Skeletal muscle satellite cell (primary cell): ENCODE data around the gene C3orf20.

Experiments
- H3K27me3 ChIP-seq: 2 replicates; pipeline ENCODE4 v1.7.0; 2013; ENCODE audit warnings: low read length; ENCODE audit not compliant: control insufficient read depth, insufficient read depth
- H3K36me3 ChIP-seq: 2 replicates; pipeline ENCODE4 v1.7.0; 2013; ENCODE audit warnings: mild to moderate bottlenecking, control low read depth, low read length; ENCODE audit not compliant: insufficient read depth
- H3K4me1 ChIP-seq: 2 replicates; pipeline ENCODE4 v1.7.0; 2013; ENCODE audit warnings: low read length; ENCODE audit not compliant: control insufficient read depth, insufficient read depth
- H3K4me2 ChIP-seq: 2 replicates; pipeline ENCODE4 v1.7.0; 2013; ENCODE audit warnings: mild to moderate bottlenecking, low read length
- H3K4me3 ChIP-seq: 2 replicates; pipeline ENCODE4 v1.7.0; 2013; ENCODE audit warnings: low read length
- H3K9ac ChIP-seq: 2 replicates; pipeline ENCODE4 v1.7.0; 2013; ENCODE audit warnings: mild to moderate bottlenecking, low read depth, low read length, moderate library complexity
- H3K9me3 ChIP-seq: replicated peaks from 2 replicates; pipeline ENCODE4 v1.7.0; 2013; ENCODE audit warnings: mild to moderate bottlenecking, control low read depth, low read length

C3orf20 gene

GRCh38 chr3:14784087-14784681 is 109.2 kb downstream of the C3orf20 start:
- H3K4me3 ChIP-seq, result no peak overlapping the region
- no peaks in the 10 kb centered on the region for H3K9me3 ChIP-seq
- no peaks in the 10 kb centered on the region for H3K4me1 ChIP-seq
- H3K36me3 ChIP-seq, result no peaks in the 10 kb centered on the region
- no peaks in the 10 kb centered on the region for H3K27me3 ChIP-seq
- H3K4me2 ChIP-seq, result no peak overlapping the region
- H3K9ac ChIP-seq, result no peak overlapping the region

DNA sequence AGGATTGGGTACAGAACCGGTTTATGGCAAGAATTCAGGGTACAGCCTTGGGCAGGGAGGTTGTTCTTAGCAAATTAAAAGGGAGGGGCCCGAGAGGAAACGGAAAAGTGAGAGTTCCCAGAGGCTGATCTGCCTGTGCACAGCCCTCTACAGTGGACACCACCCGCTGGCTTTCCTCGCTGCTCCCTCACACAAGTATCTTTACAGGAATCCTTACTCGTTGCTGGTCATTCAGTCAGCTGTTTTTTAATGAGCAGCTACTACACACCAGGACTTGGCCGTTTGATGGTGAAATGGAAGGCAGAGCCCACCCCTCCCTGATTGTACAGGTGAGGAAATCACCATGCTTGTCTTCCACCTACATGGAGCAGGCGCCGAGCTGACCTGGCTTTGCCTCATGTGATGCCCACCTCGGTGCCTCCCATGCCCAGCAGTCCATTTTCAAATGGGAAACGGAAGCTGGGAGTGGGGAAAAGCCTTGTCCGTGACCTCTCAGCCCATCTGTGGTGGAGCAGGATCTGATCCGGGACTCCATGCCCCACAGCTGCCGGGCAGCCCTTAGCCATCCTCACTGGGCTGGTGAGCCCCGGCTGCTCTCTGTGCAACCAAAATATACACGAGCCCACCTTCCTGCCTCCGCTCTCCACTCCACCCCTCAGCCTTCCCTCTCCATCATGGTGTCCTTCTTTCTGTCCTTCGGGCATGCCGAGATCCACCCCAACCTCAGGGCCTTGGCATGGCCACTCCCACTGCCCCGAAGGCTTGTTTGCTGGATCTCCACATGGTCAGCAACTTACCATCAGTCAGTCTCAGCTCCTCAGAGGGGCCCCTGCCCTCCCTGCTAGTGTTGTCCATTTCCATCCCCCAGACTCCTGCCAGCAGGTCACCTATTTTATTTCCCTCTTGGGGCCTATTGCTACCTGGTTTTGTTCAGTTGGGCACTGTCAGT is 110.5 kb downstream of the C3orf20 start:
- H3K9me3 ChIP-seq, result no peaks in the 10 kb centered on the region
- no peaks in the 10 kb centered on the region for H3K36me3 ChIP-seq
- no peaks in the 10 kb centered on the region for H3K27me3 ChIP-seq
- no peaks in the 10 kb centered on the region for H3K4me1 ChIP-seq
- no peak overlapping the region for H3K4me2 ChIP-seq
- H3K9ac ChIP-seq, result no peak overlapping the region
- H3K4me3 ChIP-seq, result no peak overlapping the region

GRCh38 chr3:14786369-14786768 is 111.4 kb downstream of the C3orf20 start:
- Histone ChIP-seq H3K36me3 (no peaks in the 10 kb centered on the region), H3K9ac (no peak overlapping the region), H3K9me3 (no peaks in the 10 kb centered on the region), H3K4me1 (no peaks in the 10 kb centered on the region), H3K27me3 (no peaks in the 10 kb centered on the region), H3K4me2 (no peak overlapping the region), H3K4me3 (no peak overlapping the region)

GRCh38 chr3:14787630-14788029 is 112.7 kb downstream of the C3orf20 start:
- no peaks in the 10 kb centered on the region for H3K4me1 ChIP-seq
- no peaks in the 10 kb centered on the region for H3K27me3 ChIP-seq
- H3K36me3 ChIP-seq, result no peaks in the 10 kb centered on the region
- no peak overlapping the region for H3K4me3 ChIP-seq
- H3K9ac ChIP-seq, result no peak overlapping the region
- no peaks in the 10 kb centered on the region for H3K9me3 ChIP-seq
- H3K4me2 ChIP-seq, result no peak overlapping the region

DNA sequence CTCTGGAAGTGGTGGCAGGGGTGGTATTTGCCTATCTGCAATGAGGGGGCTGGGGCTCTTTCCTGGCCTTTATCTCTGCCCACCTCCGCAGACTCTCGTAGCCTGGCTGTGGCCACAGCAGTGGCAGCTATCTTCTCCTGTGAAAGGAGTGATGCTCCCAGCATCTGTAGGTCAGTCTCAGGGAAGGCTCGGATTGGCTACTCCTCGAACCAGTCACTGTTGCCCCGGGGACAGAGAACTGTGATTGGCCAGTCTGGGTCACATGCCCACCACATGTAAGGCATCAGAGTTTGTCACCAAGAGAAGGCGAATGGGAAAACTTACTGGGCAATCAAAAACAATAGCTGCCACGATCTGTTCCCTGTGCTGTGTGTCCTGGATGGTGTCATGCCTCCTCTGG is 113.7 kb downstream of the C3orf20 start:
- Histone ChIP-seq H3K9ac (no peak overlapping the region), H3K4me2 (no peak overlapping the region), H3K9me3 (no peaks in the 10 kb centered on the region), H3K4me3 (no peak overlapping the region), H3K36me3 (no peaks in the 10 kb centered on the region), H3K4me1 (no peaks in the 10 kb centered on the region), H3K27me3 (no peaks in the 10 kb centered on the region)

- no peaks in the 10 kb centered on the region for H3K27me3 ChIP-seq
- H3K4me1 ChIP-seq, result no peaks in the 10 kb centered on the region
- no peak overlapping the region for H3K4me2 ChIP-seq
- H3K36me3 ChIP-seq, result no peaks in the 10 kb centered on the region
- no peak overlapping the region for H3K4me3 ChIP-seq
- H3K9ac ChIP-seq, result no peak overlapping the region
- H3K9me3 ChIP-seq, result no peaks in the 10 kb centered on the region
Observed at GRCh38 chr3:14789221-14789620, 114.3 kb downstream of the C3orf20 start.

DNA sequence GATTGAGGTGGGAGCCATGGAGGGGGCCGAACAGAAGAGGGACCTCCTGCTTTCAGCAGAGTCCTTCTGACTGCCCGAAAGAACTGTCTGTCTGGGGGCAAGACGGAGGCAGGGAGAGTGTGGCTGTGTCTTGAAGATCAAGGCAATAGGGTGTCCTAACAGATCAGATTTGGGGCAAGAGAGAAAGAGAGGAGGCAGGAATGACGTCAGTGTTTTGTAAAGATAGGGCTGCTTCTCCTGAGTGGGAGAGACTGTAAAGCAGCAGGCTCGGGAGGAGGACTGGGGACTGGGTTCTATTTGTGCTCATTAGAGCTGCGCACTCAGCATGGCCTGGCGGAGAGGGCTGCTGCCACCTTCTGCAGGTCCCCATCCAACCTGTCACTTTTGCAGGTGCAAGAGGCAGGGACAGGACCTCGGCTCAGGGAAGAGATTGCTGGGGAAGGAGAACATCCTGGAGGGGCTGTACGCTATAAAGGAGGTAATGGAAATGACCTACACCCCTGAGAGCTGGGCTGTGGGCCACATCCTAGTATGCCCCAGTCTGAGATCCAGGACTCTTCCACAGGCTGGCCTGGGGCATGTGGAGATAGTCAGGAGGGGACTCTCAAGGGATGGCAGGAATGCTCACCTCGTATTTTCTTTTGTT is 114.8 kb downstream of the C3orf20 start:
- no peaks in the 10 kb centered on the region for H3K9me3 ChIP-seq
- H3K4me3 ChIP-seq, result no peak overlapping the region
- no peaks in the 10 kb centered on the region for H3K36me3 ChIP-seq
- H3K27me3 ChIP-seq, result no peaks in the 10 kb centered on the region
- no peak overlapping the region for H3K9ac ChIP-seq
- no peak overlapping the region for H3K4me2 ChIP-seq
- H3K4me1 ChIP-seq, result no peaks in the 10 kb centered on the region

DNA sequence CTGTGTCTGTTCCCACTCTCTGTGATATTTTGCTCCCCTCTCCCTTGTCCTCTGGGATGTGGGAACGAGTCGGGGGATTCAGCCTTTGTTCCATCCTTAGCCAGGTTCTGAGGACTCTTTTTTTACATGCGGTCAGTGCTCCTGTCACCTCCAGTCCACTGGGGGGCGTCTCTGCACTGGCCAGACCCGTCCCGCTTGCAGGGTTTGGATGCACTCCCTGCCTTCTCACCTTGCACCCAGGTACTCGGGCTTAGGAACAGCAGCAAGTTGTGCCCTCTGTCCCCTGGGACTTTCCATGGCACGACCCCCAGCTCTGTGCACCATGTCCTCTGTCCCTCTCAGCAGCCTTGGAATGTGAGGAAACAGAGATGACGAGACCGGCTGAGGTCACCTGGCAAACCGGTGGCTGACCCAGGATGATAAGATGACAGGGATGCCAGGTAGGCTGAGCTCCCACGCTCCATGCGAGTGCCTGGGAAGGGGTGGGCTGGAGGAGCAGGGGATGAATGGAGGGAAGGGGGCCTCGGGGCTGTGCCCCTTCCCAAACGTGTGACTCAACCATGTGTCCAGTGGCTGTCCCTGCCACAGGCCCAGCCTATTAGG is 116.5 kb downstream of the C3orf20 start:
- H3K27me3 ChIP-seq, result peaks cover 7% of the 10 kb centered on the region
- H3K4me1 ChIP-seq, result no peaks in the 10 kb centered on the region
- no peaks in the 10 kb centered on the region for H3K9me3 ChIP-seq

DNA sequence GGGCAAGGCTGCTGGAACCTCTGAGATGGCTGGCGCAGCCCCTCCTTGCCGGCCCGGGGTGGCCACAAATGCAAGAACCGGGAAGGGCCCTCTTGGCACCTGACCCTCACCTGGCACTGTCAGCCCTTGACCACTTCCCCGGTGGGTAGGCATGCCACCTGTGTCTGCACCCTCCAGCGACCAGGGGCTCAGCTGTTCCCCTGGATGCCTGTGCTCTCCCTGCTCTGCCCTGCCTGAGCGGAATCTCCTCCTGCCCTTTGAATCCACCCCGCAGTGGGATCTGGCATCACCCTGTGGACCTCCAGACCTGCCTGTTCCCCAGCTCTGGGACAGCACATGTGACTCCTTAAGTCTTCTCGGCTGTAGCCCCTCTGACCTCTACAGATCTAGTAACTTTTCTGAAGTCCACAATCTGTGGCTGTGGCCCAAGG is 117.8 kb downstream of the C3orf20 start:
- Histone ChIP-seq H3K9ac (no peak overlapping the region), H3K4me3 (no peak overlapping the region), H3K27me3 (peaks cover 12% of the 10 kb centered on the region), H3K36me3 (no peaks in the 10 kb centered on the region), H3K4me2 (no peak overlapping the region), H3K9me3 (no peaks in the 10 kb centered on the region), H3K4me1 (no peaks in the 10 kb centered on the region)

More for the DNA sequence above, 116.5 kb downstream of the C3orf20 start:
- Histone ChIP-seq H3K4me2 (no peak overlapping the region), H3K9ac (no peak overlapping the region), H3K36me3 (no peaks in the 10 kb centered on the region), H3K4me3 (no peak overlapping the region)

DNA sequence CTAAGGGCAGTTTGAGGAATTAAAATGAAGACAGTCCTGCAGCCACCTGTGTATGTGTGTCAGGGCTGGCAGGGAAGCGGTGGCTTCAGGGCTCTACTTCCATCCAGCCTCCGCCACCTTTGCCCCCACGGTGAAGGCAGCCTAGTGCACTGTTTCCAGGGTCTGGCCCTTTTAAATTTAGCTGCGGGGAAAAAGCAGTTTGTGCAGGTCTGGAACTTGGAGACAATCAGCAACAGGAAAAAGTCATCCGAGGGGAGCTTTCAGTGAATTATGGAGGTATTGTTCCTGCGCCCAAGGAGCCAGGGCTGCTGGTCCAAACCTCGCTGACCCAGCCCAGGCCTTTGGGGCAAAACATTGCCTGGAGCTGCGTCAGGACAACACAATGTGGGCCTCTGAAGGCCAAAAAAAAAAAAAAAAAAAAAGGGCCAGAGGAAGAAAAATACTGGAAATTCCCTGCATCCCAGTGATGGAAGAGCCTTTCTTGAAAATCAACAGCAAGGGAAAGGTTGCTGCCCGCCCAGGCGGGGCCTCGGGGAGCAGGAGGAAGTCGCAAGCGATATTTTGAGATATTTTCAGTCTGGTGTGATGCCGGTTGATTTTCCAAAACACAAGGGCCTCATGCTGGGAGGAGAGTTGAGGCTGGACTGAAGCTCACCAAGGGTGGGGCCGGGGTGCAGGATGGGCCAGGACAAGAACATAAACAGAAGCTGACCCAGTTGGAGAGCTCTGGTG is 118.4 kb downstream of the C3orf20 start:
- no peak overlapping the region for H3K9ac ChIP-seq
- H3K27me3 ChIP-seq, result peaks cover 12% of the 10 kb centered on the region
- no peaks in the 10 kb centered on the region for H3K4me1 ChIP-seq

DNA sequence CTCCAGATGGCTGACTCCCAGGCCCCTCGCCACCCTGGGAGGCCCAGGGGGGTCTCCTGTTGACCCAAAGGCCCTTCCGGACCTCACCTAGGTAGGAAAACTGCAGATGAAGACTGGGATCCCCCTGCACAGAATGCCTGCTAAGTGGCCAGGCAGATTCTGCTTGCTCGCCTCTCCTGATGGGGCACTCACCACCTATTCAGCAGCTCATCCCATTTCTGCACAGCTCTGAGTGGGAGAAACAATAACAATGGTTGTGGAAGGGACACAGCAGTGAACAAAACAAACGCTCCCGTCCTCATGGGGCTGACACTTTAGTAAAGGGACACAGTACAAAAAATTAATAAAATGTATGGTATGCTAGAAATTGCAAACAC is 118.9 kb downstream of the C3orf20 start:
- Histone ChIP-seq H3K9ac (no peak overlapping the region), H3K4me2 (no peak overlapping the region)

More for the DNA sequence above, 118.4 kb downstream of the C3orf20 start:
- H3K36me3 ChIP-seq, result no peaks in the 10 kb centered on the region
- no peaks in the 10 kb centered on the region for H3K9me3 ChIP-seq
- H3K4me3 ChIP-seq, result no peak overlapping the region
- no peak overlapping the region for H3K4me2 ChIP-seq

More for the DNA sequence above, 118.9 kb downstream of the C3orf20 start:
- H3K9me3 ChIP-seq, result no peaks in the 10 kb centered on the region
- peaks cover 12% of the 10 kb centered on the region for H3K27me3 ChIP-seq
- no peak overlapping the region for H3K4me3 ChIP-seq
- H3K36me3 ChIP-seq, result no peaks in the 10 kb centered on the region
- no peaks in the 10 kb centered on the region for H3K4me1 ChIP-seq
